GM19025 (cell line): Measurements from ENCODE around the gene HLA-G.
"Not testable (repeated sequence)": the region's sequence is repeated elsewhere in the genome, so short reads cannot be mapped to it uniquely, and the experiment has no call there.

Experiments
- ATAC-seq: cut with Tn5 transposase; IDR thresholded peaks from one replicate; pipeline ENCODE4 v1.9.1; 2021; ENCODE audit warnings: mild to moderate bottlenecking, low read depth, moderate library complexity; ENCODE audit not compliant: unreplicated experiment

Gene HLA-G

GRCh38 chr6:29827579-29828470 lies at the start of gene HLA-G:
TSS of gene HLA-G (plus strand) at chr6:29827825. CDS start at chr6:29827845, 20 bp downstream.
- ATAC-seq = no peak

GRCh38 chr6:29780019-29780698 lies 47.5 kb upstream of the HLA-G start:
- ATAC-seq = not testable (repeated sequence)

GRCh38 chr6:29789176-29789575 lies 38.4 kb upstream of the HLA-G start:
- ATAC-seq = no peak

- no peak for ATAC-seq
Observed at GRCh38 chr6:29790626-29791025, 37.0 kb upstream of the HLA-G start.

- no peak for ATAC-seq
Observed at GRCh38 chr6:29791162-29791561, 36.5 kb upstream of the HLA-G start.

GRCh38 chr6:29791786-29792122 lies 35.9 kb upstream of the HLA-G start:
- no peak for ATAC-seq

GRCh38 chr6:29792123-29793035 lies 35.2 kb upstream of the HLA-G start:
- no peak for ATAC-seq

GRCh38 chr6:29793036-29793356 lies 34.6 kb upstream of the HLA-G start:
- no peak for ATAC-seq

GRCh38 chr6:29793796-29794195 lies 33.8 kb upstream of the HLA-G start:
- ATAC-seq = no peak

GRCh38 chr6:29796026-29796425 lies 31.6 kb upstream of the HLA-G start:
- no peak for ATAC-seq

- no peak for ATAC-seq
Observed at GRCh38 chr6:29797135-29797534, 30.5 kb upstream of the HLA-G start.

- ATAC-seq = no peak
Observed at GRCh38 chr6:29797966-29798365, 29.7 kb upstream of the HLA-G start.

- ATAC-seq = no peak
Observed at GRCh38 chr6:29800254-29800653, 27.4 kb upstream of the HLA-G start.

- ATAC-seq = no peak
Observed at GRCh38 chr6:29806387-29806786, 21.2 kb upstream of the HLA-G start.

- ATAC-seq = no peak
Observed at GRCh38 chr6:29809249-29809648, 18.4 kb upstream of the HLA-G start.

GRCh38 chr6:29810371-29810770 lies 17.3 kb upstream of the HLA-G start:
- no peak for ATAC-seq

- no peak for ATAC-seq
Observed at GRCh38 chr6:29811377-29811776, 16.2 kb upstream of the HLA-G start.

GRCh38 chr6:29813066-29813465 lies 14.6 kb upstream of the HLA-G start:
- ATAC-seq = no peak

- ATAC-seq = no peak
Observed at GRCh38 chr6:29813809-29814208, 13.8 kb upstream of the HLA-G start.

GRCh38 chr6:29814379-29815117 lies 13.1 kb upstream of the HLA-G start:
- ATAC-seq = no peak
